OCI-LY1 (cell line): Measurements from ENCODE around the gene ISCU.

Source experiments
- CTCF ChIP-seq: fragments of 200-600 bp; sonication (generic), shearing (Covaris generic); IDR thresholded peaks from 2 replicates; pipeline ENCODE4 v1.5.1; 2017; ENCODE audit warnings: mild to moderate bottlenecking, antibody characterized with exemption, low read length, moderate library complexity, mixed read lengths
- EZH2 ChIP-seq: fragments of 200-600 bp; sonication (generic), shearing (Covaris generic); IDR thresholded peaks from 2 replicates; pipeline ENCODE4 v1.8.0; 2017; ENCODE audit warnings: borderline replicate concordance, mixed run types, mild to moderate bottlenecking, antibody characterized with exemption, low read length, moderate library complexity, mixed read lengths

- TF ChIP-seq CTCF (no peak), EZH2 (no peak)
Measured at GRCh38 chr12:108587826-108588225, 25.4 kb downstream of the ISCU start.
